Islet of Langerhans (tissue), 1 donor: ENCODE measurements around the gene SNCB.
"Not testable (repeated sequence)": the region's sequence is repeated elsewhere in the genome, so short reads cannot be mapped to it uniquely, and the experiment has no call there.

Source experiments
- FAIRE-seq: peaks from one replicate; lab custom pipeline; 2011; peaks lifted over from hg19 to GRCh38; lab: Jason Lieb, UNC

Gene SNCB

GRCh38 chr5:176597417-176598389 lies 32.6 kb downstream of the SNCB start:
- FAIRE-seq = no peak

DNA sequence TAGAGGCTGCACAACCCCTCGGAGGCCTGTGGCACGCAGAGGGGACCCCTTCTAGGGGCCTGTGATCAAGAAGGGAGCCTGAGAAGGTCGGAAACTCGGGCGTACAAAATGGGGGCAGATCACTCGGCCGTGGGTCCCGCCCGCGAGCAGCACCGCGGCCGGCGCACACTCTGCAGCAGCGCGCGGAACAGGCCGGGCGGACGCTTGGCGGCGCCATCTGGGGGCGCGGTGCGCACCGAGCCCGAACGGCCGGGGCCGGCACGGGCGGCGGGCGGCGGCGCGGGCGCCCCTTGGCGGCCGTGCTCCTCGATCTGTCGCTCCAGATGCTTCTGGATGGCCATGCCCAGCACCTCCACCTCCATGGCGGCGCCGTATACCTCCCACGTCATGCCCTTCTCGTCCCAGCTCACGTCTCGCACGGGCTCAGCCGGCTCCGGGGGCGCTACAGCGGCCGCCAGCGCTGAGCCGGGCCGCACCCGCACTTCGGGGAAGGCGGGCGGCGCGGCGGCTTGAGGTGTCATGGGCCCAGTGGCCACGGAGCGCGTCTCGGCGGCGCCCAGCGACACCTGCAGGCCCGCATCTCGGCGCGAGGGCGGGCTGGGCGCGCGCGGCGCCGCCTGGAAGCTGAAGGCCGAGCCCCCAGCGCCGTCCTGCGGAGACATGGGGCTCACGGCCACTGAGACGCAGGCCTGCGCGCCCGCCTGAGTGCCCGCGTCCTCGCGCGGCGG lies 33.5 kb downstream of the SNCB start:
- no peak for FAIRE-seq

DNA sequence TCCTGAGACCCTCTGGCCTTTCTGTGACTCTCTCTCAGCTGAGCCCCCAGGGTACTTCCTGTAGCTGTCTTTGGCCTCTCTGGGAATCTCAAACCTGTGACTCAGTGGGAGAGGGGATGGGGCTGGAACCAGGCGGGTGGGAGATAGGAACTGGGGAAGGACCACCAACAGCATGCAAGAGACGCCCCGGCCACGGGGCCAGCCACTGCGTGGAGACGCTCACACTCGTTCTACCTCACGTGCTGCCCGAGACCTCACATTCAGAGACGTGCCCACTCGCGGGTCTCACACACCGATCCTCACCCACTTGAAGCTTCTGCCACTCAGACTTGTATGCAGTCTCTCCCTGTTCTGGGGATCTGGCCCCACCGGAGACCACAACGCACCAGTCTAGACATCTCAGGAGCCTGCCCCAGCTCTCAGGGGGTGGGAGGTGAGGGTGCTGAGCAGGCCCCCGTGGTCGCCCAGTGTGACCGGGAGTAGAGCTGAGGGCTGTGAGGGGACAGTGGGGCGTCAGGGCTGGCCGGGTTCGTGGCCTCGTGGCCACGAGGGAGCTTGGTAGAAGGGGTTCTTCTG lies 34.2 kb downstream of the SNCB start:
- no peak for FAIRE-seq

- no peak for FAIRE-seq
Observed at GRCh38 chr5:176595386-176595943, 34.9 kb downstream of the SNCB start.

DNA sequence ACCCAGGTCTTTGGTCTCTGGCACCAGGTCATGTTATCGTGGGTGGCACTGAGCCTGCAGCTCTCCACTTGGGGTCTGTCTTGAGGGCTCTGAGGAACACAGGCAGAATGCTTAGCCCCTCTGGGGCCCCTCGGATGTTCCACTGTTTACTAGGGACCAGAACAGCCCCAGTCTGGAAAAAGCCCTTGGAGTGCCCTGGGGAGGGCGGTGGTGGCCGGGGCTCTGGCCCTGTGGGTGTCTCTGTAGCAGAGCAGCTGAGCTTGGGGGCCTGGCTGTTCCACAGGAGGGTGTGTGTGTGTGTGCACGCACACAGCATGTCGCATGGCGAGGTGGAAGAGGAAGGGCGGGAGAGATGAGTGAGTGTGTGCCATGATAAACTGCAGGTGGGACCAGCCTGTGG lies 35.8 kb downstream of the SNCB start:
- FAIRE-seq = no peak

GRCh38 chr5:176593273-176593869 lies 37.0 kb downstream of the SNCB start:
- no peak for FAIRE-seq

GRCh38 chr5:176592573-176592972 lies 37.8 kb downstream of the SNCB start:
- no peak for FAIRE-seq

DNA sequence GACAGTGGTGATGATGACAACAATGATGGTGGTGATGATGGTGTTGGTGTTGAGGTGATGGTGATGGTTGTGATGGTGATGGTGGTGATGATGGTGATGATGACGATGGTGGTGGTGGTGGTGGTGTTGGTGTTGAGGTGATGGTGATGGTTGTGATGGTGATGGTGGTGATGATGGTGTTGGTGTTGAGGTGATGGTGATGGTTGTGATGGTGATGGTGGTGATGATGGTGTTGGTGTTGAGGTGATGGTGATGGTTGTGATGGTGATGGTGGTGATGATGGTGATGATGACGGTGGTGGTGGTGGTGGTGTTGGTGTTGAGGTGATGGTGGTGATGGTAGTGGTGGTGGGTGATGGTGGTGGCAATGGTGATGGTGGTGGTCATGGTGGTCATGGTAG lies 38.7 kb downstream of the SNCB start:
- not testable (repeated sequence) for FAIRE-seq

GRCh38 chr5:176590035-176590717 lies 40.2 kb downstream of the SNCB start:
- FAIRE-seq = no peak

DNA sequence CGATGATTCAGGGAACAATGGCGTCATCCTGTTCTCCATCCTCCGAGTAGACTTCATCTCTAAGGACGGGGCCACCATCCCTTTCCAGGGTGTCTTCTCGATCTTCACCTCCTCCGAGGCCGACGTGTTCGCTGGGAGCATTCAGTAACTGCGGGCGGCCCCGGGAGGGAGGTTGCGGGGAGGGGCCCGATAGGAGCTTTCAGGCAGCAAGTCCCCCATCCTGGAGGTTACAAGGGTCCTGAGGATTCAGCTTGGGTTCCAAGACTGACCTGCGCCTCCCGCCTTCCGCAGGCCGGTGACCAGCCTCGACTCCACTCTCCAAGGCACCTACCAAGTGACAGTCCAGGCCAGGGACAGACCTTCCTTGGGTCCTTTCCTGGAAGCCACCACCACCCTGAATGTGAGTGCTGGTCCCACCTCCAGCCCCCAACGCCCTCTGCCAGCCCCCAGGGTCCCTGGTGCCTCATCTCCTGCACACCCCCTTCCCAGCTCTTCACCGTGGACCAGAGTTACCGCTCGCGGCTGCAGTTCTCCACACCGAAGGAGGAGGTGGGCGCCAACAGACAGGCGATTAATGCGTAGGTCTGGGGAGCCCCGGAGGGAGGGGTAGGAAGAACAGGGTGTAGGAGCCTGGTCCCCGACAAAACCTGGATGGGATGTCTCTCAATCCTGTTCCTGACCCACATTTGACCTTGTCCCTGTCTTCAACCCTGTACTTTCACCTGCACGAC lies 41.1 kb downstream of the SNCB start:
- FAIRE-seq = no peak

DNA sequence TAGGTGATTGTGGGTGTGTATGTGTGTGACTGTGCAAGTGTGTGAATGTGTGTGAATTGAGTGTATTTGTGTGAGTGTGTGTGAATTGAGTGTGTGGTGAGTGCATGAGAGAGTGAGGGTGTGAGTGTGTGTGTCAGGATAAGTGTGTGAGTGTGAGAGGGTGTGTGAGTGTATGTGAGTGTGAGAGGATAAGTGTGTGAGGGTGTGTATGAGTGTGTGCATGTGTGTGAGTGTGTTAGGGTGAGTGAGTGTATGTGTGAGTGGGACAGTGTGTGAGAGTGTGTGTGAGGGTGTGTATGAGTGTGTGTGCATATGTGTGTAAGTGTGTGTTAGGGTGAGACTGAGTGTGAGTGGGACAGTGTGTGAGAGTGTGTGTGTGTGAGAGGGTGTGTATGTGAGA lies 42.0 kb downstream of the SNCB start:
- no peak for FAIRE-seq

GRCh38 chr5:176587398-176587797 lies 42.9 kb downstream of the SNCB start:
- no peak for FAIRE-seq

- FAIRE-seq = no peak
Observed at GRCh38 chr5:176583076-176583475, 47.3 kb downstream of the SNCB start.

DNA sequence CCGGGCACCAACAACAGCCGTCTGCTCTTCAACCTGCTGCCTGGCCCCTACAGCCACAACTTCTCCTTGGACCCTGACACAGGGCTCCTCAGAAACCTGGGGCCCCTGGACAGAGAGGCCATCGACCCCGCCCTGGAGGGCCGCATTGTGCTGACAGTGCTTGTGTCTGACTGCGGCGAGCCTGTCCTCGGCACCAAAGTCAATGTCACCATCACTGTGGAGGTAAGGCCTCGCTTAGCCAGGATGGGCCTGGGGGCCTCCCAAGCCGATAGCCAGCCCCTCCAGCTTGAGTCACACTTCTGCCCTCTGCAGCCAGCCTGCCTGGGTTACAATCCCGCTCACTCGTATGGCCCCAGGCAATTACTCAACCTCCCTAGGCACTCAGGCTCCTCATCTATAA lies 49.0 kb downstream of the SNCB start:
- no peak for FAIRE-seq

DNA sequence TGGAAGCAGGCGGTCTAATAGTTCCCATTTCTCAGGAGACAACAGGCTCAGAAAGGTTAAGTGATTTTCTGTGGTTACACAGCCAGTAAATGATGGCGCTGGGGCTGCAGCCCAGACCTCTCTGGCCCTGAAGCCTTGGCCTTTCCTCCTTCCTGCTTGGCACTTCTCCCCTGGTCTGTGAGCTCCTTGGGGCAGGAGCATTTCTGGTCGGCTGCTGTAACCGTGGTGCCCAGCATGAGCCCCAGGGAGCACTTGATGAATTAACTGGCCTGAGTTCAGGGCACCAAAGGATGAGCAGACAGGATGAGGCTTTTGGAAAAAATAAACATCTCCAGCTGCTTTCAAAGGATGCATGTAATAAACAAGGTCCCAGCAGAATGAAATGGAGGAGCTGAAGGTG lies 51.0 kb downstream of the SNCB start:
- no peak for FAIRE-seq

DNA sequence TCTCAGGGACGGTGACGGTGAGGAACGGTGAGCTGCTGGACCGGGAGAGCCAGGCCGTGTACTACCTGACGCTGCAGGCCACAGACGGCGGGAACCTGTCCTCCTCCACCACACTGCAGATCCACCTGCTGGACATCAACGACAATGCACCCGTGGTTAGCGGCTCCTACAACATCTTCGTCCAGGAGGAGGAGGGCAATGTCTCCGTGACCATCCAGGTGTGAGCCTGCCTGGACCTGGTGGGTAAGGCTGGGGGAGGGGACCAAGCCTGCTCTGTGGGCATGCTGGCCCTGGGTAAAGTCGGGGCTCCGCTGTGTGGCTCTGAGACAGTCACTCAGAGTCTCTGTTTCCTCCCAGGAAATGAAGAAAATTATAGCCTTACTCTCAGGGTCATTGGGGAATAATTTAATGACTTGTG lies 51.9 kb downstream of the SNCB start:
- FAIRE-seq = no peak

- FAIRE-seq = no peak
Observed at GRCh38 chr5:176577312-176578176, 52.8 kb downstream of the SNCB start.

DNA sequence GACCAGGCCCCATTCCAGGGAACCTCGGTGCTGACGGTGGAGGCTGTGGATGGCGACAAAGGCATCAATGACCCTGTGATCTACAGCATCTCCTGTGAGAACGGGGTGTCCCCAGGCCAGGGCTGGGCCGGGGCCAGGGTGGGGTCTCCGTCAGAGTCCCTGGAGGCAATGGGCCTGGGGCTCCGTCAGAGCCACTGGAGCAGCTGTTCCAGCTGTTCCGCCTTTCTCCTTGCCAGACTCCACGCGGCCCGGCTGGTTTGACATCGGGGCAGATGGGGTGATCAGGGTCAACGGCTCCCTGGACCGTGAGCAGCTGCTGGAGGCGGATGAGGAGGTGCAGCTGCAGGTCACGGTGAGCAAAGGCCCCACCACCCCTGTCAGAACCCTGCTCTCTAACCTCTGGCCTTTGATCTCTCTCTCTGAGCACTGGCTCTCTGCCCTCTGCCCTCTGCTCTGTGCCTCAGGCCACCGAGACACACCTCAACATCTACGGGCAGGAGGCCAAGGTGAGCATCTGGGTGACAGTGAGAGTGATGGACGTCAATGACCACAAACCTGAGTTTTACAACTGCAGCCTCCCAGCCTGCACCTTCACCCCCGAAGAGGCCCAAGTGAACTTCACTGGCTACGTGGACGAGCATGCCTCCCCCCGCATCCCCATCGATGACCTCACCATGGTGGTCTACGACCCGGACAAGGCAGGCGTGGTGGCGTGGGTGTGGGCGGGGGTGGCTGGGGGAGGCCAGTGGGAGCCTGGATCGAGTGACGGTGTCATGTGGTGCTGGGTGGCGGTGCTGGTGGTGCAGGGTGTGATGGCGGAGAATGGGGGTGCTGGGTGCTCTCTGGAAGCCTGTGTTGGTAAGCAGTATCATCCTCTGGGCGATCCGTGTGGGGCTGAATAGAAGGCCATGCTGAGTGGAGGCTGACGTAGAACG lies 54.6 kb downstream of the SNCB start:
- no peak for FAIRE-seq

DNA sequence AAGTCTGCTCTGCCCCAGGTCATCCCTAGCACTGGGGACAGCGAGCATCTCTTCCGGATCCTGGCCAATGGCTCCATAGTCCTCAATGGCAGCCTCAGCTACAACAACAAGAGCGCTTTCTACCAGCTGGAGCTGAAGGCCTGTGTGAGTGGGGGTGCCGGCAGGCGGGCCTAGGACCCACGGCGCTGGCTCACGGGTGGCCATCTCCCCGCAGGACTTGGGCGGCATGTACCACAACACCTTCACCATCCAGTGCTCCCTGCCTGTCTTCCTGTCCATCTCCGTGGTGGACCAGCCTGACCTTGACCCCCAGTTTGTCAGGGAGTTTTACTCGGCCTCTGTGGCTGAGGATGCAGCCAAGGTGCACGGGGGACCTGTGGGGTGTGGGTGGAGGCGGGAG lies 55.3 kb downstream of the SNCB start:
- FAIRE-seq = no peak
